ENCODE data around the gene RHBDF2. TPM values are rescaled to one million over a fixed set of nuclear protein-coding genes. Genes with fewer than 3 reads are reported as not detected.

Gene RHBDF2
- total RNA-seq, 1 donor from 2014 or later, result 3.7 TPM

- Histone ChIP-seq H3K9ac (ENCODE audit: low read depth in 1 of 3, low read length in 3 of 3) (no peak overlapping the region), H3K4me1 (ENCODE audit: control insufficient read depth in 3 of 3, insufficient read depth in 3 of 3, low read length in 3 of 3) (peaks cover 39 to 48% (median 45%) of the 10 kb centered on the region in 3 donors), H3K27ac (ENCODE audit: low read depth, low read length) (no peak overlapping the region), H3K36me3 (ENCODE audit: control insufficient read depth in 3 of 3, insufficient read depth in 3 of 3, low read length in 3 of 3) (no peaks in the 10 kb centered on the region), H3K4me3 (ENCODE audit: low read length in 3 of 3) (no peak overlapping the region), H3K9me3 (ENCODE audit: control insufficient read depth in 3 of 3, low read length in 3 of 3) (no peaks in the 10 kb centered on the region), H3K27me3 (ENCODE audit: control insufficient read depth in 3 of 3, insufficient read depth in 3 of 3, low read length in 3 of 3) (peaks cover 0 to 7% (median 0%) of the 10 kb centered on the region in 3 donors)
Observed at GRCh38 chr17:76502341-76503211, 1.4 kb upstream of the RHBDF2 start.

- Histone ChIP-seq H3K27ac (ENCODE audit: low read depth, low read length) (peak overlapping the region; percentile 73), H3K4me1 (ENCODE audit: control insufficient read depth in 3 of 3, insufficient read depth in 3 of 3, low read length in 3 of 3) (peaks cover 41 to 54% (median 51%) of the 10 kb centered on the region in 3 donors), H3K36me3 (ENCODE audit: control insufficient read depth in 3 of 3, insufficient read depth in 3 of 3, low read length in 3 of 3) (no peaks in the 10 kb centered on the region), H3K27me3 (ENCODE audit: control insufficient read depth in 3 of 3, insufficient read depth in 3 of 3, low read length in 3 of 3) (peaks cover 0 to 4% (median 0%) of the 10 kb centered on the region in 3 donors), H3K9ac (ENCODE audit: low read depth in 1 of 3, low read length in 3 of 3) (peak overlapping the region; percentile 38 to 87 (median 65)), H3K4me3 (ENCODE audit: low read length in 3 of 3) (peak overlapping the region; percentile 68 to 81 (median 76)), H3K9me3 (ENCODE audit: control insufficient read depth in 3 of 3, low read length in 3 of 3) (no peaks in the 10 kb centered on the region)
Observed at GRCh38 chr17:76501827-76502307, 644 bp upstream of the RHBDF2 start.

GRCh38 chr17:76500747-76501017 is 541 bp downstream of the RHBDF2 start:
- Histone ChIP-seq H3K27ac (ENCODE audit: low read depth, low read length) (peak overlapping the region; percentile 73), H3K9me3 (ENCODE audit: control insufficient read depth in 3 of 3, low read length in 3 of 3) (no peaks in the 10 kb centered on the region), H3K4me1 (ENCODE audit: control insufficient read depth in 3 of 3, insufficient read depth in 3 of 3, low read length in 3 of 3) (peaks cover 38 to 58% (median 54%) of the 10 kb centered on the region in 3 donors), H3K4me3 (ENCODE audit: low read length in 3 of 3) (peak overlapping the region; percentile 70 to 83 (median 76)), H3K36me3 (ENCODE audit: control insufficient read depth in 3 of 3, insufficient read depth in 3 of 3, low read length in 3 of 3) (no peaks in the 10 kb centered on the region), H3K9ac (ENCODE audit: low read depth in 1 of 3, low read length in 3 of 3) (peak overlapping the region; percentile 76 to 87 (median 85)), H3K27me3 (ENCODE audit: control insufficient read depth in 3 of 3, insufficient read depth in 3 of 3, low read length in 3 of 3) (no peaks in the 10 kb centered on the region)

GRCh38 chr17:76500074-76500746 is 1.0 kb downstream of the RHBDF2 start:
- peaks cover 38 to 58% (median 57%) of the 10 kb centered on the region in 3 donors for H3K4me1 ChIP-seq (ENCODE audit: control insufficient read depth in 3 of 3, insufficient read depth in 3 of 3, low read length in 3 of 3)
- no peaks in the 10 kb centered on the region for H3K9me3 ChIP-seq (ENCODE audit: control insufficient read depth in 3 of 3, low read length in 3 of 3)
- no peaks in the 10 kb centered on the region for H3K36me3 ChIP-seq (ENCODE audit: control insufficient read depth in 3 of 3, insufficient read depth in 3 of 3, low read length in 3 of 3)
- peak overlapping the region; percentile 76 to 87 (median 85) for H3K9ac ChIP-seq (ENCODE audit: low read depth in 1 of 3, low read length in 3 of 3)
- no peaks in the 10 kb centered on the region for H3K27me3 ChIP-seq (ENCODE audit: control insufficient read depth in 3 of 3, insufficient read depth in 3 of 3, low read length in 3 of 3)
- peak overlapping the region; percentile 73 for H3K27ac ChIP-seq (ENCODE audit: low read depth, low read length)
- H3K4me3 ChIP-seq (ENCODE audit: low read length in 3 of 3), result peak overlapping the region; percentile 70 to 83 (median 76)

- H3K9me3 ChIP-seq (ENCODE audit: control insufficient read depth in 3 of 3, low read length in 3 of 3), result no peaks in the 10 kb centered on the region
- peaks cover 38 to 58% (median 58%) of the 10 kb centered on the region in 3 donors for H3K4me1 ChIP-seq (ENCODE audit: control insufficient read depth in 3 of 3, insufficient read depth in 3 of 3, low read length in 3 of 3)
- H3K36me3 ChIP-seq (ENCODE audit: control insufficient read depth in 3 of 3, insufficient read depth in 3 of 3, low read length in 3 of 3), result no peaks in the 10 kb centered on the region
- peak overlapping the region in 2 of 3 donors; percentile 24 to 76 for H3K4me3 ChIP-seq (ENCODE audit: low read length in 3 of 3)
- H3K9ac ChIP-seq (ENCODE audit: low read depth in 1 of 3, low read length in 3 of 3), result peak overlapping the region in 2 of 3 donors; percentile 85 to 87
- H3K27me3 ChIP-seq (ENCODE audit: control insufficient read depth in 3 of 3, insufficient read depth in 3 of 3, low read length in 3 of 3), result no peaks in the 10 kb centered on the region
- H3K27ac ChIP-seq (ENCODE audit: low read depth, low read length), result peak overlapping the region; percentile 90
Observed at GRCh38 chr17:76499267-76499667, 2.0 kb downstream of the RHBDF2 start.

GRCh38 chr17:76498876-76499251 is 2.4 kb downstream of the RHBDF2 start:
- Histone ChIP-seq H3K4me3 (ENCODE audit: low read length in 3 of 3) (peak overlapping the region in 2 of 3 donors; percentile 24 to 67), H3K9me3 (ENCODE audit: control insufficient read depth in 3 of 3, low read length in 3 of 3) (no peaks in the 10 kb centered on the region), H3K27me3 (ENCODE audit: control insufficient read depth in 3 of 3, insufficient read depth in 3 of 3, low read length in 3 of 3) (no peaks in the 10 kb centered on the region), H3K4me1 (ENCODE audit: control insufficient read depth in 3 of 3, insufficient read depth in 3 of 3, low read length in 3 of 3) (peaks cover 38 to 61% (median 58%) of the 10 kb centered on the region in 3 donors), H3K36me3 (ENCODE audit: control insufficient read depth in 3 of 3, insufficient read depth in 3 of 3, low read length in 3 of 3) (no peaks in the 10 kb centered on the region), H3K27ac (ENCODE audit: low read depth, low read length) (peak overlapping the region; percentile 90), H3K9ac (ENCODE audit: low read depth in 1 of 3, low read length in 3 of 3) (peak overlapping the region; percentile 69 to 87 (median 85))

- peak overlapping the region; percentile 43 to 67 (median 61) for H3K4me3 ChIP-seq (ENCODE audit: low read length in 3 of 3)
- no peaks in the 10 kb centered on the region for H3K27me3 ChIP-seq (ENCODE audit: control insufficient read depth in 3 of 3, insufficient read depth in 3 of 3, low read length in 3 of 3)
- no peaks in the 10 kb centered on the region for H3K9me3 ChIP-seq (ENCODE audit: control insufficient read depth in 3 of 3, low read length in 3 of 3)
- H3K4me1 ChIP-seq (ENCODE audit: control insufficient read depth in 3 of 3, insufficient read depth in 3 of 3, low read length in 3 of 3), result peaks cover 43 to 67% (median 64%) of the 10 kb centered on the region in 3 donors
- peak overlapping the region; percentile 90 for H3K27ac ChIP-seq (ENCODE audit: low read depth, low read length)
- no peaks in the 10 kb centered on the region for H3K36me3 ChIP-seq (ENCODE audit: control insufficient read depth in 3 of 3, insufficient read depth in 3 of 3, low read length in 3 of 3)
- H3K9ac ChIP-seq (ENCODE audit: low read depth in 1 of 3, low read length in 3 of 3), result peak overlapping the region; percentile 72 to 87 (median 75)
Observed at GRCh38 chr17:76497979-76498875, 3.0 kb downstream of the RHBDF2 start.

GRCh38 chr17:76497699-76497978 is 3.6 kb downstream of the RHBDF2 start:
- H3K36me3 ChIP-seq (ENCODE audit: control insufficient read depth in 3 of 3, insufficient read depth in 3 of 3, low read length in 3 of 3), result no peaks in the 10 kb centered on the region
- H3K4me1 ChIP-seq (ENCODE audit: control insufficient read depth in 3 of 3, insufficient read depth in 3 of 3, low read length in 3 of 3), result peaks cover 49 to 73% (median 70%) of the 10 kb centered on the region in 3 donors
- peak overlapping the region; percentile 72 to 87 (median 75) for H3K9ac ChIP-seq (ENCODE audit: low read depth in 1 of 3, low read length in 3 of 3)
- H3K4me3 ChIP-seq (ENCODE audit: low read length in 3 of 3), result peak overlapping the region; percentile 43 to 66 (median 61)
- peak overlapping the region; percentile 90 for H3K27ac ChIP-seq (ENCODE audit: low read depth, low read length)
- no peaks in the 10 kb centered on the region for H3K9me3 ChIP-seq (ENCODE audit: control insufficient read depth in 3 of 3, low read length in 3 of 3)
- H3K27me3 ChIP-seq (ENCODE audit: control insufficient read depth in 3 of 3, insufficient read depth in 3 of 3, low read length in 3 of 3), result no peaks in the 10 kb centered on the region

- Histone ChIP-seq H3K9me3 (ENCODE audit: control insufficient read depth in 3 of 3, low read length in 3 of 3) (no peaks in the 10 kb centered on the region), H3K9ac (ENCODE audit: low read depth in 1 of 3, low read length in 3 of 3) (peak overlapping the region in 1 of 3 donors; percentile 40), H3K27me3 (ENCODE audit: control insufficient read depth in 3 of 3, insufficient read depth in 3 of 3, low read length in 3 of 3) (no peaks in the 10 kb centered on the region), H3K4me1 (ENCODE audit: control insufficient read depth in 3 of 3, insufficient read depth in 3 of 3, low read length in 3 of 3) (peaks cover 49 to 78% (median 76%) of the 10 kb centered on the region in 3 donors), H3K27ac (ENCODE audit: low read depth, low read length) (no peak overlapping the region), H3K36me3 (ENCODE audit: control insufficient read depth in 3 of 3, insufficient read depth in 3 of 3, low read length in 3 of 3) (no peaks in the 10 kb centered on the region), H3K4me3 (ENCODE audit: low read length in 3 of 3) (no peak overlapping the region)
Observed at GRCh38 chr17:76496464-76496863, 4.8 kb downstream of the RHBDF2 start.

Measured in skeletal muscle tissue (tissue), 4 donors.